OCI-LY1 (cell line): ENCODE measurements around the gene HGFAC.

ENCODE experiments used
- H2AFZ ChIP-seq: fragments of 200-600 bp; sonication (generic), shearing (Covaris generic); 2 replicates; pipeline ENCODE4 v1.6.0; 2014; ENCODE audit warnings: antibody characterized with exemption, mild to moderate bottlenecking, low read length
- H3F3A ChIP-seq: fragments of 200-600 bp; sonication (generic), shearing (Covaris generic); 2 replicates; pipeline ENCODE4 v1.6.0; 2014; ENCODE audit warnings: mild to moderate bottlenecking, antibody characterized with exemption, low read length, moderate library complexity; ENCODE audit not compliant: insufficient read depth
- H3K27ac ChIP-seq: fragments of 200-600 bp; sonication (generic); 2 replicates; pipeline ENCODE4 v1.5.1; 2014; ENCODE audit warnings: low read length, mixed run types, mild to moderate bottlenecking, low read depth; ENCODE audit not compliant: poor library complexity, severe bottlenecking
- H3K27me3 ChIP-seq: fragments of 200-600 bp; sonication (generic); 2 replicates; pipeline ENCODE4 v1.6.0; 2014; ENCODE audit warnings: antibody characterized with exemption, mild to moderate bottlenecking, low read length, moderate library complexity; ENCODE audit not compliant: insufficient read depth
- H3K36me3 ChIP-seq: fragments of 200-600 bp; sonication (generic); 2 replicates; pipeline ENCODE4 v1.6.1; 2014; ENCODE audit warnings: mild to moderate bottlenecking, antibody characterized with exemption, low read length, moderate library complexity, mixed read lengths; ENCODE audit not compliant: insufficient read depth
- H3K4me1 ChIP-seq: fragments of 200-600 bp; sonication (generic); 2 replicates; pipeline ENCODE4 v1.5.1; 2014; ENCODE audit warnings: mild to moderate bottlenecking, low read length, moderate library complexity; ENCODE audit not compliant: insufficient read depth, severe bottlenecking
- H3K4me2 ChIP-seq: fragments of 200-600 bp; sonication (generic), shearing (Covaris generic); 2 replicates; pipeline ENCODE4 v1.6.1; 2014; ENCODE audit warnings: low read length
- H3K4me3 ChIP-seq: fragments of 200-600 bp; sonication (generic); 2 replicates; pipeline ENCODE4 v1.5.1; 2014; ENCODE audit warnings: low read length, low read depth, mild to moderate bottlenecking, mixed read lengths; ENCODE audit not compliant: poor library complexity, severe bottlenecking
- H3K79me2 ChIP-seq: fragments of 200-600 bp; shearing (Covaris generic); 2 replicates; pipeline ENCODE4 v1.6.1; 2016; ENCODE audit warnings: mixed run types, low read length, mixed read lengths; ENCODE audit not compliant: insufficient read depth
- H3K9ac ChIP-seq: fragments of 200-600 bp; sonication (generic), shearing (Covaris generic); 2 replicates; pipeline ENCODE4 v1.6.1; 2014; ENCODE audit warnings: mild to moderate bottlenecking, low read length, mixed read lengths
- H3K9me2 ChIP-seq: fragments of 200-600 bp; sonication (generic), shearing (Covaris generic); 2 replicates; pipeline ENCODE4 v1.6.1; 2014; ENCODE audit warnings: low read depth, mild to moderate bottlenecking, low read length, mixed read lengths
- H3K9me3 ChIP-seq: fragments of 200-600 bp; shearing (Covaris generic); 2 replicates; pipeline ENCODE4 v1.6.1; 2014; ENCODE audit warnings: low read length, mixed read lengths
- H4K20me1 ChIP-seq: fragments of 200-600 bp; sonication (generic), shearing (Covaris generic); 2 replicates; pipeline ENCODE4 v1.6.0; 2016; ENCODE audit warnings: mild to moderate bottlenecking, low read length; ENCODE audit not compliant: insufficient read depth
- EZH2 ChIP-seq: fragments of 200-600 bp; sonication (generic), shearing (Covaris generic); IDR thresholded peaks from 2 replicates; pipeline ENCODE4 v1.8.0; 2017; ENCODE audit warnings: borderline replicate concordance, mixed run types, mild to moderate bottlenecking, antibody characterized with exemption, low read length, moderate library complexity, mixed read lengths
- TF ChIP-seq, protein P1 (sequence below): fragments of 200-600 bp; sonication (generic), shearing (Covaris generic); IDR thresholded peaks from 2 replicates; pipeline ENCODE4 v1.5.1; 2017; ENCODE audit warnings: mild to moderate bottlenecking, antibody characterized with exemption, low read length, moderate library complexity, mixed read lengths

HGFAC gene

GRCh38 chr4:3406431-3406830, 35.3 kb upstream of the HGFAC start:
- Histone ChIP-seq H3K36me3 (no peaks in the 10 kb centered on the region), H4K20me1 (no peaks in the 10 kb centered on the region), H3K79me2 (no peaks in the 10 kb centered on the region), H3F3A (no peaks in the 10 kb centered on the region), H3K27me3 (no peaks in the 10 kb centered on the region), H3K27ac (no peak overlapping the region), H3K9ac (no peak overlapping the region), H3K4me3 (no peak overlapping the region), H3K4me1 (no peaks in the 10 kb centered on the region), H3K4me2 (no peak overlapping the region), H3K9me3 (no peaks in the 10 kb centered on the region), H2AFZ (no peak overlapping the region), H3K9me2 (no peaks in the 10 kb centered on the region)
- no peak for TF ChIP-seq EZH2
- TF ChIP-seq, protein P1, sequence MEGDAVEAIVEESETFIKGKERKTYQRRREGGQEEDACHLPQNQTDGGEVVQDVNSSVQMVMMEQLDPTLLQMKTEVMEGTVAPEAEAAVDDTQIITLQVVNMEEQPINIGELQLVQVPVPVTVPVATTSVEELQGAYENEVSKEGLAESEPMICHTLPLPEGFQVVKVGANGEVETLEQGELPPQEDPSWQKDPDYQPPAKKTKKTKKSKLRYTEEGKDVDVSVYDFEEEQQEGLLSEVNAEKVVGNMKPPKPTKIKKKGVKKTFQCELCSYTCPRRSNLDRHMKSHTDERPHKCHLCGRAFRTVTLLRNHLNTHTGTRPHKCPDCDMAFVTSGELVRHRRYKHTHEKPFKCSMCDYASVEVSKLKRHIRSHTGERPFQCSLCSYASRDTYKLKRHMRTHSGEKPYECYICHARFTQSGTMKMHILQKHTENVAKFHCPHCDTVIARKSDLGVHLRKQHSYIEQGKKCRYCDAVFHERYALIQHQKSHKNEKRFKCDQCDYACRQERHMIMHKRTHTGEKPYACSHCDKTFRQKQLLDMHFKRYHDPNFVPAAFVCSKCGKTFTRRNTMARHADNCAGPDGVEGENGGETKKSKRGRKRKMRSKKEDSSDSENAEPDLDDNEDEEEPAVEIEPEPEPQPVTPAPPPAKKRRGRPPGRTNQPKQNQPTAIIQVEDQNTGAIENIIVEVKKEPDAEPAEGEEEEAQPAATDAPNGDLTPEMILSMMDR = no peak

GRCh38 chr4:3407171-3407771, 34.5 kb upstream of the HGFAC start:
- Histone ChIP-seq H3K9me2 (no peaks in the 10 kb centered on the region), H3K4me3 (no peak overlapping the region), H3F3A (no peaks in the 10 kb centered on the region), H3K4me1 (no peaks in the 10 kb centered on the region), H3K79me2 (no peaks in the 10 kb centered on the region), H3K27me3 (no peaks in the 10 kb centered on the region), H3K4me2 (no peak overlapping the region), H4K20me1 (no peaks in the 10 kb centered on the region), H3K36me3 (no peaks in the 10 kb centered on the region), H3K9ac (no peak overlapping the region), H3K27ac (no peak overlapping the region), H3K9me3 (no peaks in the 10 kb centered on the region), H2AFZ (no peak overlapping the region)
- no peak for TF ChIP-seq EZH2
- TF ChIP-seq, protein P1 = no peak

DNA sequence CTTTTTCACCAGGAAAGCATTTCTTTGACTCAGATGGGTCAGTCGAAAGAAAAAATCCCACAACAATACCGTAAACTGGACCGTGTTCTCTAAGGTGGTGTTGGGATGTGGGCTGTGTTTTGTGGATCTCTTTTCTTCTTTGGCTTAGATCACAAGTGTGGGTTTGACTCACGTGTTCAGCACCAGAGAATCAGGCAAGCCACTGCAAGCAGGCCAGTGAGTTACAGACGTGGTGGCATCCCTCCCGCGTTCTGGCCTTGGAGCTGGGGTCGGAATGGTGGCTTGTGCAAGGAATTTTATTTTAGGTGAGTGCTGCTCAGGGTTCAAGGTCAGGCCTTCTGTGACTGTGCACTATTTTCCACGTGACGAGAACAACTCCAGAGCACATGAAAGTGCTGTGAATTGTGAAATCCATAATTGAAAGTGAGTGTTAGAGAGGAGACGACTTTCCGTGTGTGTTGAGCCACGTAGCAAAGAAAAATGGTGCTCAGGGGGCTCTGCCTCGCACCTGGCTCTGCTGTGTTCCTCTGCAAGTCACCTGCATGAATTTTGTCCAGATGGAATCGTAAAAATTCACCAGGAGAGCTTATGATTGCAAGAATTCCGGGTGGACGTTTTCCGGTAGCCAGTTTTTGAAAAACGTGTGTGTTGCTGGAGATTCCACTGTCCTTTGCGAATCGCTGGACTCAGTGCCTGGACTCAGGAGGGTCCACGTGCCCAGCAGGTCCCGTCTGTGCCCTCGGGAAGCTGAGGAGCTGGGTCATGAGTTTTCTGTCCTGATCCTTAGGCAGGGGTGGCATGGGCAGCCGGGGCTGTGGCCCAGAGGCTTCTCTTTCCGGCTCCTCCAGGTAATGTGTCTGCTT, 33.6 kb upstream of the HGFAC start:
- Histone ChIP-seq H3K27ac (no peak overlapping the region), H3K36me3 (no peaks in the 10 kb centered on the region), H3K4me3 (no peak overlapping the region), H3F3A (no peaks in the 10 kb centered on the region), H4K20me1 (no peaks in the 10 kb centered on the region), H3K9ac (no peak overlapping the region), H2AFZ (no peak overlapping the region), H3K4me2 (no peak overlapping the region), H3K9me3 (no peaks in the 10 kb centered on the region), H3K27me3 (no peaks in the 10 kb centered on the region), H3K9me2 (no peaks in the 10 kb centered on the region), H3K79me2 (no peaks in the 10 kb centered on the region), H3K4me1 (no peaks in the 10 kb centered on the region)
- TF ChIP-seq EZH2 = no peak
- TF ChIP-seq, protein P1 = no peak
